ENCODE measurements around the gene SHPK. TPM values are rescaled to one million over a fixed set of nuclear protein-coding genes. Genes with fewer than 3 reads are reported as not detected.

The SHPK gene
- total RNA-seq, 2 donors from 2014 or later: 10.4 to 15.2 TPM

GRCh38 chr17:3678095-3678820 lies 42.2 kb upstream of the SHPK start:
- DNase-seq (no peak), ATAC-seq (no peak)
- TF ChIP-seq POLR2A (IDR thresholded peaks at IDR 0.05): no peak
- TF ChIP-seq CTCF (IDR thresholded peaks at IDR 0.05): no peak
- Histone ChIP-seq H3K27me3 (no peaks in the 10 kb centered on the region), H3K36me3 (replicated peaks in 1 of 2; ENCODE audit: insufficient read depth in 1 of 2, low read depth in 2 of 2) (no peaks in the 10 kb centered on the region), H3K4me1 (no peaks in the 10 kb centered on the region), H3K27ac (no peak overlapping the region), H3K9me3 (no peaks in the 10 kb centered on the region), H3K4me3 (no peak overlapping the region)
- WGBS, 2 donors: 58% methylated on average over 8 to 10 of the region's 16 CpGs
- intact Hi-C loops (cut with DNase I): no loop called here

GRCh38 chr17:3675886-3676285 lies 39.8 kb upstream of the SHPK start:
- H3K9me3 ChIP-seq: no peaks in the 10 kb centered on the region
- 53 to 58% methylated on average over 11 of the region's 11 CpGs for WGBS, 2 donors
- no peaks in the 10 kb centered on the region for H3K36me3 ChIP-seq (replicated peaks in 1 of 2; ENCODE audit: insufficient read depth in 1 of 2, low read depth in 2 of 2)
- no peaks in the 10 kb centered on the region for H3K4me1 ChIP-seq
- no peak overlapping the region for H3K4me3 ChIP-seq
- ATAC-seq: no peak
- intact Hi-C loops (cut with DNase I): no loop called here
- H3K27ac ChIP-seq: no peak overlapping the region
- TF ChIP-seq CTCF (IDR thresholded peaks at IDR 0.05) (no peak), POLR2A (IDR thresholded peaks at IDR 0.05) (no peak)
- H3K27me3 ChIP-seq: no peaks in the 10 kb centered on the region
- DNase-seq: no peak

- Histone ChIP-seq H3K4me3 (no peak overlapping the region), H3K27ac (no peak overlapping the region), H3K36me3 (replicated peaks in 1 of 2; ENCODE audit: insufficient read depth in 1 of 2, low read depth in 2 of 2) (no peaks in the 10 kb centered on the region), H3K9me3 (no peaks in the 10 kb centered on the region), H3K4me1 (peaks cover 15% of the 10 kb centered on the region), H3K27me3 (no peaks in the 10 kb centered on the region)
- no peak for TF ChIP-seq CTCF (IDR thresholded peaks at IDR 0.05)
- TF ChIP-seq POLR2A (IDR thresholded peaks at IDR 0.05): no peak
- no peak for DNase-seq
- intact Hi-C loops (cut with DNase I): no loop called here
- ATAC-seq: no peak
- 94 to 95% methylated on average over 4 of the region's 4 CpGs for WGBS, 2 donors
Observed at GRCh38 chr17:3672571-3672970, 36.5 kb upstream of the SHPK start.

GRCh38 chr17:3669548-3669947 lies 33.5 kb upstream of the SHPK start:
- Histone ChIP-seq H3K36me3 (replicated peaks in 1 of 2; ENCODE audit: insufficient read depth in 1 of 2, low read depth in 2 of 2) (no peaks in the 10 kb centered on the region), H3K4me3 (peak overlapping the region; percentile 71 to 100), H3K27ac (peak overlapping the region in 1 of 4 donors; percentile 96), H3K9me3 (no peaks in the 10 kb centered on the region), H3K4me1 (peaks cover 42% of the 10 kb centered on the region), H3K27me3 (no peaks in the 10 kb centered on the region)
- DNase-seq (no peak), ATAC-seq (no peak)
- WGBS, 2 donors: 37 to 40% methylated on average over 12 of the region's 12 CpGs
- TF ChIP-seq POLR2A (IDR thresholded peaks at IDR 0.05): no peak
- no peak for TF ChIP-seq CTCF (IDR thresholded peaks at IDR 0.05)
- intact Hi-C loops (cut with DNase I): no loop called here

GRCh38 chr17:3669085-3669347 lies 33.0 kb upstream of the SHPK start:
- Histone ChIP-seq H3K27me3 (no peaks in the 10 kb centered on the region), H3K36me3 (replicated peaks in 1 of 2; ENCODE audit: insufficient read depth in 1 of 2, low read depth in 2 of 2) (no peaks in the 10 kb centered on the region), H3K4me3 (peak overlapping the region; percentile 71 to 100), H3K9me3 (no peaks in the 10 kb centered on the region), H3K27ac (peak overlapping the region; percentile 96 to 100 (median 100)), H3K4me1 (peaks cover 42% of the 10 kb centered on the region)
- ATAC-seq (no peak), DNase-seq (no peak)
- intact Hi-C loops (cut with DNase I): no loop called here
- WGBS, 2 donors: 0% methylated on average over 2 to 32 of the region's 32 CpGs
- TF ChIP-seq CTCF (IDR thresholded peaks at IDR 0.05) (no peak), POLR2A (IDR thresholded peaks at IDR 0.05) (no peak)
